Brain pericyte (primary cell): Measurements from ENCODE around the gene UBAC2.
"Not testable (repeated sequence)": the region's sequence is repeated elsewhere in the genome, so short reads cannot be mapped to it uniquely, and the experiment has no call there.

Source experiments
- DNase-seq: peaks from one replicate; pipeline ENCODE4 v3.0.0-alpha.2; 2012; ENCODE audit warnings: low read depth, low spot score

Gene UBAC2

DNA sequence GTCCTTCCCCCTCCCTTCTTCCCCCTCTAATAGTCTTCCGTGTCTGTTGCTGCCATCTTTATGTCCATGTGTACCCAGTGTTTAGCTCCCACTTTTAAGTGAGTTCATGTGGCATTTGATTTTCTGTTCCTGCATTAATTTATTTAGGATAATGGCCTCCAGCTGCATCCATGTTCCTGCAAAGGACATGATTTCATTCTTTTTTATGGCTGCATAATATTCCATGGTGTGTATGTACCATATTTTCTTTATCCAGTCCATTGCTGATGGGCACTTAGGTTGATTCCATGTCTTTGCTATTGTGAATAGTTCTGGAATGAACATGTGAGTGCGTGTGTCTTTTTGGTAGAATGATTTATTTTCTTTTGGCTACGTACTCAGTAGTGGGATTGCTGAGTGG, 48.5 kb downstream of the UBAC2 start:
- DNase-seq: not testable (repeated sequence)

DNA sequence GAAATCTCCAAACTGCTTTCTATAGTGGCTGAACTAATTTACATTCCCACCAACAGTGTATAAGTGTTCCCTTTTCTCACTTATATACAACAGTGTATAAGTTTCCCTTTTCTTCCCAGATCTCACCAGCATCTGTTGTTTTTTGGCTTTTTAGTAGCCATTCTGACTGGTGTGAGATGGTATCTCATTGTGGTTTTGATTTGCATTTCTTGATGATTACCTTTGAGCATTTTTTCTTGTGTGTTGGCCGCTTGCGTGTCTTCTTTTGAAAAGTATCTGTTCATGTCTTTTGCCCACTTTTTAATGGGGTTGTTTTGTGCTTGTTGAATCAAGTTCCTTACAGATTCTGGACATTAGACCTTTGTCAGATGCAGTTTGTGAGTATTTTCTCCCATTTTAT, 49.0 kb downstream of the UBAC2 start:
- DNase-seq: not testable (repeated sequence)

DNA sequence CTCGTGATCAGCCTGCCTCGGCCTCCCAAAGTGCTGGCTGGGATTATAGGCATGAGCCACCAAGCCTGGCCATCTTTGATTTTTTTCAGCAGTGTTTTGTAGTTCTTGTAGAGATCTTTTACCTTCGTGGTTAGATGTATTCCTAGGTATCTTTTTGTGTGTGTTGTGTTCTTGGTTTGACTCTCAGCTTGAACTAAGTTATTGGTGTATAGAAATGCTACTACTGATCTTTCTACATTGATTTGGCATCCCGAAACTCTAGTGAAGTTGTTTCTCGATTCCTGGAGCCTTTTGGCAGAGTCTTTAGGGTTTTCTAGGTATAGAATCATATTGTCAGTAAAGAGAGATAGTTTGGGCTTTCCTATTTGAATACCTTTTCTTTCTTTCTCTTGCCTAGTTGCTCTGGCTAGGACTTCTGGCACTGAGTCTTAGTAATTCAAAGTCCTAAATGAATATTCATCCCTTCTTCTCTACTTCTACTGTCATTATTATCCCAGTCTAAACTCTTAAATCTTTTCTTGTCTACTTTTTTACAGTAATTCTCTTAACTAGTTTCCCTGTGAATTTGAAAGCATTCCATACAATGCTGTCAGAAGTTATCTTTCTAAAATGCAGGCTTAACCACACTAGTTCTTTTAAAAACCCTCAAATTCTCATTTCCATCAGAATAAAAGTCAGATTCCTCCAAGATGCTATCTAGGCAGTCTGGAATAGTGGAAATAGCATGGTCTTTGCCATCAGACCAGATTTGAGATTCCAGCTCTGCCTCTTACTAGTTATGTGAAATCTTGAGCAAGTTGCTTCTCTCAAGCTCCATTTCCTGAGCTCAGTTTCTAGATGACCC, 50.5 kb downstream of the UBAC2 start:
- no peak for DNase-seq

DNA sequence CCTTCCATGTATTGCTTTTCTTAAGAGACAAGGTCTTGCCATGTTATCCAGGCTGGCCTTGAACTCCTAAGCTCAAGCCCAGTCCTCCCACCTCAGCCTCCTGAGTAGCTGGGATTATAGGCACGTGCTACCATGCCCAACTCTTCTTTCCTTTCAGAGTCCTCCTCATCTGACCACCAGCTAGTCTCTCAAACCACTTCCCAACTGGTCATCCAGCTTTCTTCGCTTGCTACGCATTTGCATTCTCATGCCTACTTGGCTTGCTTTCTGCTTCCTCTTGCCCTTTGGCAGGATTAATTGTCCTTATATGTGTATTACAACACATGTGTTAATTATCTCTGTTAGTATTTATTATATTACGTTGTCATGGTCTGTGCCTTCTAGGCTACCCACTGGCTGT, 51.3 kb downstream of the UBAC2 start:
- DNase-seq: no peak

DNA sequence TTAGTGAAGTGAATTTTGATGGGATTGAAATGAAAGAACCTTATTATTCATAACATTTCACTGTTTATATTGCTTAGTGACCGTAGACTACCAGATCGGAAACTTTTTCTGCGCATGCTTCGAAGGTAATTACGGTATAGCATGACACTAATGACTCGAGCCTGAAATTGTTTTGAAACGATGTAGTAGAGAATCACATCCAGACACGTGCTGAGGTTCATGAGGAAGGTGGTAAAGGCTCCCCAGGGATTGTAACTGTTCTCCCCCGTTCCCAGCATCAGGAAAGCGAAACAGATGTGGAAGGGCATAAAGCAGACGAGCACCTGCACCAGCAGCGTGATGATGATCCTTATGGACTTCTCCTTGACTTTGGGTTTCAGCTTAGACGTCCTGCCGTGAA, 54.2 kb downstream of the UBAC2 start:
- DNase-seq: no peak

DNA sequence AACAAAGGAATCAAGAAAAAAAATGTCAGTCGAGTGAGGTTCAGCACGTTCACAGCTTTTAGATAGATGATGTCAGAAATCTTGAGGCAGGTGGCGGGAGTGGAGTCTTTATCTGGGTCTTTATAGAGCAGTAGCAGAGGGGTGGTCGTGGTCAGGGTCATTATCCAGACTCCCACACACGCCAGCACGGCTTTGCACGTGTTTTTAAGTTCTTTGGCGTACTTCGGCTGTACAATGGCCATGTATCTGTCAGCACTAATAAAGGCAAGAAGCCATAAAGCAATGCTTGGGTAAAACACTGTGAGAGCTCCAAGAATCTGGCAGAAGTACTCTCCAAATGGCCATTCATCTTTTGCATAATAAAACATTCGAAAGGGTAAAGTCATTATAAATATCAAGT, 54.6 kb downstream of the UBAC2 start:
- no peak for DNase-seq

DNA sequence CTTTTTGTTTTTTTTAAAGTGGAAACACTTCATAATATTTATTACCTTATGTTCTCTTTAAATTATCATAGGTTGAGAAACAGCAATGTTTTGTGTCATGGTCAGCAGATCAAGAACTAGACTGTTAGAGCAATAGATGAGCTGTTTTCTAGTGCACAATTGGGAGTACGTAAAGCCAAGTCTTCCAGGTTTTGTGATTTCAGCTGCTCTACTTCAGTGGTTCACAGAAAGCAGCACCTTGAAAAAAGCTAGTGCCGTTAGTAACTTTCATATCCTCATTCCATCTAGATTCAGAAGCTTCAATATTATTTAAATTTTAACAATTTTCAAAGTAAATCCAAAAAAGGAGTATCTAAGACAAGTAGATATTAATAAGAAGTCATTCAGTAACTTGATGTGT, 55.6 kb downstream of the UBAC2 start:
- DNase-seq: no peak

DNA sequence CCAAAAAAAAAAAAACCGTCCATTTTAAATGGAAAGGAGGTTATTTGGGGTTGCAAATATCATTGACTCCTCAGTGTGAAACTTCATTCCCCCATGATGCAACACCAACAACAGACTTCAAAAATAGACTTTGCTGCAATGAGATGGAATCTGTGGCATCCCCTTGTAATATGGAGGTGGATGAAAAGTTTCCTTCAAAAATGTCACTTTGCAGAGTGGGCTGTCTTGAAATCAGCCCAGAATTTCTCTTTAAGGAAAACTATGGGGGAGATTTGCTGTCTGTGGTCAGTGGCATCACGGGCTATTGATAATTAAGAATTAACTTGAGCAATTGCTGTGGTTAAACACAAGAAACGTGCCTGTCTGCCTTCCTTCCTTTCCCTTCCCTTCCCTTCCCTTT, 56.1 kb downstream of the UBAC2 start:
- no peak for DNase-seq

DNA sequence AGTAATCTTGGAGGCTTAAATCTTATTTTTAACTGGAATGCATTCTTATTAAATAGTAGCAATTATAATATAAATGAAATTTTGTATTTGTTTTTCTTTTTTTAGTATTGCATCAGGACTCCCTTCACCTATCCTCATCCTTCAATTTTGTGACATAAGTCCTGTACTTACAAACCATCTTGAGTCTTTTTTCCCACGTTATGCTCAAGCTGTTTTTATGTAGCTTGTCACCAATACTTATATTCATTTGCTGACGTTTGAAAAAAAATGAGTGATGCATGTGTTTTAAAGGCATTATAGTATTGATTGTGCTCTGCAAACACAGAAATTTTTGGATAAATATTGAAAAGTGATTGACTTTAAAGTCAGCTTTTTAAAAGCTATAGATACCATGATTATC, 56.6 kb downstream of the UBAC2 start:
- DNase-seq: no peak

DNA sequence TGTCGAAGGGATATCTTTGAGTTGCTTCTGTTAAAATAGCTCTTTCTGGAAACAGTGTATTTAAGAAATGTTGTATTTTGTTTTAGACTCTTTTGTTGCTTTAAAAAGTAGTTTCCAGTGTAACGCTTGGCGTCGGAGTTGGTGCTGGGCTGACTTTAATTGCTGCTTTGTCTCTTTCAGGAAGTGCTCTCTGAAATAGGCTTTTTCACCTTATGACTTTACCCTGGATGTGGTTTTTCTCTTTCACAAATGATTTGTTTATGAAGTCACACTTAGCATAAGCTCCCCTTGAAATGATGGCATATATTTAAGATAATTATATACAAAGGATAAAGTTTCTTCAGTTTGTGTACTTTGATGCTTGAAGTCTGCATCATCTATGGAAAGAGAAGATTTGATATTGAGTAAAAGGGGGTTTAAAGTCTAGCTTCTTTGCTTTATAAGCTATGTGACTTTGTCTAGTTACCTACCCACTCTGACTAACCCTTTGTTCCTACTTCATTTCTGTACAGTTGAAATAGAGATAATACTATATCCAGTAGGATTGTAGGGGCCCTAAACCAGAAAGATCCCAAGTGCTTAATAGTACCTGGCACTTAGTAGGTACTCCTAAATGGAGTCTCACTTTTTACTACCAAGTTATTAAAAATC, 57.7 kb downstream of the UBAC2 start, which contains the start of gene GPR18:
Gene GPR18 (minus strand): TSS at position 170 of the 651 bp plus-strand sequence. CDS start 2,507 bp downstream, outside the sequence.
- DNase-seq: no peak

DNA sequence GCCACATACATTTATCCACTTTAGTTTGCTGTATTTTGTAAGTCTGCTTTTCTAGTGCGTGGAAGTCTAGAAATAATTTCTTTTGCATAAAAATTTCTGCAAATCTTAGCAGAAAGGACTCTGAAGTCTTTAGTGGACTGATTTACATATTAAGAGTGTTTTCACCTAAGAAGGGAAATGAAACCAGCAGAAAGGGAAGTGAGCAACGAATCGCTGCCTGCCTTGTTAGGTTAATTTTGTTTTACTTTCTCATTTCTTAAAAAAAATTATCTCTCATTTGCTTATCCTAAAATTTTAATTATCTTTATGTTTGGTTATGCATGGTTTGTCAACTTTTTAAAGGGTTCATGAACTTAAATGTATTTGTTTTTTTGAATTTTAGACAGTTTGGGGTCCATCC, 58.3 kb downstream of the UBAC2 start:
- no peak for DNase-seq

DNA sequence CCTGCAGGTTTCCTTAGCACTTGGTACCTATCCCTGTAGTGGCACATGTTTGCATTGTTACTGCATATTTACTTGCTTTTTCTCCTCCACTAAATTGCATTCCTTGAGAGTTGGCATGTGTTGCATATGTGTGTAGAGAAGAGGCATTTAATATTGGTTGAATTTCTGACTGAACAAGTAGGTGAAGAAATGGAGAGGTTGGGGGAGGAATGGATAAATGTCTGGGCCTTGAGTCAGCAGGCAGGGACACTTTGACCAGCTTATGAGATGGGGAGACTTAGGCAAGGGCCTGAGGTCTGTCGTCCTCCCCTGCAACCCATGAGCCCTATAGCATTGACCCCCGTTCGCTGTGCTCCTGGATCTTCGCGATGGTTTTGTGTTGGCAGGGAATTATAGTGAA, 59.6 kb downstream of the UBAC2 start:
- DNase-seq: no peak

DNA sequence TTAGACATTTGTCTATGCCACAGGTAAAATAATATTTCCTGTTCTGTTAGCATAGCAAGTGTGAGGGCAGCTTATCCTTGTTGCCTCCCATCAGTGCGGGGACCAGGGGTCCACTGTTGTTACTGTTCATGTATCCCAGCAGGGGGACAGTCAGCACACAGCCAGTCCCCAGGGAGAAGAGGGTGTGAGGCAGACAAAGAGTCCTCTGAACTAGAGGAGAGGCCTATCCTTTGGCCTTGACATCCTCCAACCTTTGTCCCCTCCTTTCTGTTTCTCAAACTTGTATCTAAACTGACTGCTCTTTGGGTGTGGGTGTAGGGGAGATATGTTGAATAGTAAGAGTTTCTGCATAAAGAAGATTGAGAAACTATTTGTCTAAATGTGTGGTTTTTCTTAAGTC, 60.4 kb downstream of the UBAC2 start:
- no peak for DNase-seq

DNA sequence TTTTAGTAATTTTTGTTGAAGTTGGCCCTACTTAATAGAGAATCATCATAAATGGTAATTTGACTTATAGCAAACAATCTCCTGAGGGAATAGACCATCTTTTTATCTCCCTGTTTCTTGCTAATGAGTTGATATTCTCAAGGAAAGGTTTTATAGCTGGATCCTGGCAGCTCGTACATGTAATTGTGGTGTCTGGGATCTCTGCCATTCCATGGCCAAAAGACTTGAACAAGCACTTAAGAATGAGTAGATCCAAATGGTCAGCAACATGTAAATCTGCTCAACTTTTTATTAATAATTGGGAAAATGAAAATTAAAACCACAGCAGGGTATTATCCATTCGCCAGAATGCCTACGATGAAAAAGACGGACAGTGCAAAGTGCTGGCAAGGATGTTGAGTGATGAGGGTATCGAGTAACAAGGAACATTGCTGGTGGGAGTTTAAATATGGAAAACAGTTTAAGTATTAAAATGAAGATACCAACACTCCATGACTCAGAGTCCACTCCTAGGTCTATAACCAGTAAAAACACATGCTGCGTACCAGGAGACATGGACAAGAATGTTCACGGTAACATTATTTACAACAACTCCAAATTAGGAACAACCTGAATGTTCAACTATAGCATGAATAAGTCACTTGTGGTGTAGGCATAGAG, 62.6 kb downstream of the UBAC2 start:
- no peak for DNase-seq

DNA sequence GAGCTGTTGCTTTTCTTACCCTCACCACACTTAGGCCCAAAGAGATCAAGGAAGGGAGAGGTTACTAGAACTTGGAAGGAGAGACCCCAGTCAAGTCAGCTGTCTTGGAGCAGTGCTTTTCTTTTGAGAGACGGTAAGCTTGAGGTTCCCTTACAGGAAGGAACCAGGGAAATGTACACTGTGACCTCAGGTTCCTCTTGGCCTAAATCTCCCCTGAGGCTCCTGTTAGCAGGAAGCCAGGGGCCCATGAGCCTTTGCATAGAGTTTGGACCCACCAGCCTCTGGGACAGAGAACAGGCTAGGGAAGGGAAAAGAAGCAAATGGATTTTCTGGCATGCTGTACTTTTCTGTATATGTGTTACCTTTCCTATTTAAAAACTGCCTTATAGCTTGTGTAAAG, 63.4 kb downstream of the UBAC2 start:
- no peak for DNase-seq

DNA sequence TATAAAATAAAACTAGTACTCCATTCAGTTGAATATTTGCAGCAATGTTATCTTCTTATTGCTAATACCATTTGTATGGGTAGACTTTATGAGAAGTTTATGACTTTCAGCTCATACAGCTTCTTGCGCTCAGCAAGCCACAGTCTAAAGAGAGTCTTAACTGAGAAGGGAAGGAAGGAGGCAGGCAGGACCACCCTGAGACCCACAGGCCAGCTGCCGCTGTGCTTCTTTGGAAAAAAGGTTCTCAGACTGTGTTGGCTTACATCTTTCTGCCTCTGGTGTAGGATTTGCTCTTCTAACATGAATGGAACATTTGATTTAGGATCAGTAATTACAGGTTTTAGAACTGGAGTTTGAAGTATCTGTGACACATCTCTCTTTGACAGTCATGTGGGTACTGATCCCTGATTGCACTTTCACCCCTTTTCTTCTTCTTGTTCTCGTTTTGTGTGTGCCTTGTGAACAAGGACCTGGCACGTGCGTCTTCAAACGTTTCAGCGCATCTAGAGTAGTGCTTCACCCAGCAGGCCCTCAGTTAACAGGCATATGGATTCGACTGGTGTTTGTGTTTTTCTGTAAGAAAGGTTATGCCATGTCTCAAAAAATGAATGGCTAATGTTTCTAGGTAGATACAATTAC, 64.6 kb downstream of the UBAC2 start:
- DNase-seq: no peak

DNA sequence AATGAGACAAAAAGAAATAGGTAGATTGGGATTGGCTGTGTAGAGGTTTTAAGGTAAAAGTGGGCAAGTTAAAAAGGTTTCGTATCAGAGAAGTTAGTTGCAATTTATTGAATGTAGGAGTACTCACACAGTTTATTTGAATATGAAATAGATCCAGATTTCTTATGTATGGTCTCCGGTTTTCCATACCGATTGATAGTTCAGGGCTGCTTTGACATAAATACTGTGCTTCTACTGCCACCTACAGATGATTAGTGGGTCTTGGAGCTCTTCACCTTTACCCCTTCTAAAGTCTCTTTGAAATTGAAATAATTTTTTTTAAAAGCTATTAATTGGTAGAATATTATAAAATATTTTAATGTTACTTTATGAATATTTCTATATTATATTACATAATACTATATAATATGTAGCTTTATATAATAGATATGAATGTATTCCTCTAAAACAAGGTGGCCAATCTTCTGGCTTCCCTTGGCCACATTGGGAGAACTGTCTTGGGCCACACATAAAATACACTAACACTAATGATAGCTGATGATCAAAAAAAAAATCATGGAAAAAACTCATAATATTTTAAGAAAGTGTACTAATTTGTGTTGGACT, 65.3 kb downstream of the UBAC2 start:
- DNase-seq: no peak

DNA sequence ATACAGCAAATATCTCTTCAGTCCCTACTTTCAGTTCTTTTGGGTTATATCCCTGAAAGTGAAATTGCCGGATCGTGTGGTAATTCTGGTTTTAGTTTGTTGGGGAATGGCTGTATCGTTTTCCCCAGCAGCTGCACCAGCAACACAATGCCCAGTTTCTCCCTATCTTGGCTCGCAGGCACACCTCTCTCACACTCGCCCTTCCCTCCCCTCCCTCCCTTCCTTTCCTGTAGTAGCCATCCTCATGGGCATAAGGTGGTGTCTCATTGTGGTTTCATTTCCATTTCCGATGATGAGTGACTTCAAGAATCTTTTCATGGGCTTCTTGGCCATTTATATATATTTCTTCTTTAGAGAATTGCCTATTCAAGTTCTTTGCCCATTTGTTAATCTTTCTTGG, 66.2 kb downstream of the UBAC2 start:
- DNase-seq: no peak

DNA sequence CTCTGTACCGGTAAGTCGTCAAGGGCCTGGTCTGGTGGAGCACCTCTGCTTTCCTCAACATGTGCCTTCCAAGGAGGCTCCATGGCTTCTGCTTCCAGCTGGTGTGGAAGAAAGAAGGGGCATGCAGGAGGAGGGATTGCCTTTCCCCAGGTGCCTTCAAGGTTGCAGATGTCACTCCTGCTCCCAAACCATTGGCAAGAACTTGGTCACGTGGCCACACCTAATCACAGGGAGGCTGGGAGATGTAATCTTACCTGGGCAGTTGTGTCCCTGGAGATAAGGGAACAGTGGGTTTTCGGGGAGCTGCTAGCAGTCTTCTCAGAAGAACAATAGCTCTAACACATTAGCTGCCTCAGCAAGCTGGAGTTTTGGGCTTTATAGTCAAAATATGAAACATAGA, 67.3 kb downstream of the UBAC2 start:
- DNase-seq: no peak

DNA sequence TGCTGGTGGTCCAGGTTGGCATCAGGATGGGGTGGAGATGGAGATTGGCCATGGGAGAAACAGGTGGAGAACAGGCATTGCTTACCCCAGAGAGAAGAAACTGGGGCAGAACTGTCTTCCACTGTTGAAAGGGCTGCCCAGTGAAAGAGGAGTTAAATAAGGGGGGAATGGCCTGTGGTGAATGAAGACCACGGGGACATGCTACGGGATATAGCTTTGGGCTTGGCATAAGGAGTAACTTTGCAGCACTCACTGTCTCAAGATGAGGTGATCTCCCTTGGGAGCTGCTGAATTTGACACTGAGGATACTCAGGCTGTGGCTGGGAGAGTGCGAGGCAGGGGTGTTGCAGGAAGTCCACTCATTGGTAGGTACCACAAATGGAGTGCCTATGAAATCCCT, 68.2 kb downstream of the UBAC2 start:
- no peak for DNase-seq

DNA sequence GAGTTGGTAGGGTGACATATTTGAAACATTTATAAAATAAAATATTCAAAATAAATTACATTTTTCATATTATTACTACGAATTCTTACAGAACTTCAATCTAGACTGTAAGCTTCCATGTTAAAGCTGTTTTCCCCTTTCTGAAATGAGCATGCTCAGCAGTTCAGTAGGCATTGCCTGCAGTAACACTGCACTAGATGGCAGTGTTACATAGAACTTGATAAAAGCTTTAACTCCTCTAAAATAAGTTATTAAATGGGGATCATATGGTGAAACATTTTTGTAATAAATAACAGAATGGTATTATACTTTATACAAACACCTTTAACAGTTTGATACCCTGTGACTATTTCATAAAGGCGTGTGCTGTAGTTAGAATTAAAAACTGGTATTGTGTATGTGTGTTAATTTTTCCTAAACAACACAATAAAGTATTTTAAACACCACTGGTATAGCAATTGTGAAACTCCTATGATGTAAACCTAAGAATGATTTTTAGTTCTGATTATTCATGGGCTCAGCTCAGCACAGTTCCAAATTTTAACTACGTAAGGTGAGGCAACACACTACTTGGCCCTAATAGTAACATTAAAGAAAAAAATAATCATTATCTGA, 69.1 kb downstream of the UBAC2 start:
- DNase-seq: peak; percentile 15
